Fibroblast of skin of right biceps (primary cell): ENCODE data around the gene KIZ.
"Not testable (repeated sequence)": the region's sequence is repeated elsewhere in the genome, so short reads cannot be mapped to it uniquely, and the experiment has no call there.

ENCODE experiments used
- DNase-seq: peaks from one replicate; pipeline ENCODE4 v3.0.0-alpha.2; 2013

Gene KIZ

DNA sequence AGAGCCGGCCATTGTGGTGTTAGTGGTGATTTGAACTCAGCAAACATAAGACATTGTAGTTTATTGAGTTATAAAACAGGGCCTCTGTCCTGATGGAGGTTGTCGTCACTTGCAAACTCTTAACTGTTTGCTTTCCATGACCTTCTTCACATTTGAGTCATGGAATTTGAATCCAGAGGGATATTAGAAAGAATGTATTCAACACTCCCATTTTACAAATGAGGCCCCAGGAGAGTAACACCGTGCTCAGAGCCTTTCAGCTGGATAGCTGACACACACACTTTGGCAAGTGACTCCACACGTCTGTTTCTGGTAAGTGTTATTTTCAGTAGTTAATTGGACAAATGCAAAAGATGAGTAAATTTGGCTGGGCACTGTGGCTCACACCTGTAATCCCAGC, 104.8 kb downstream of the KIZ start:
- DNase-seq: peak; percentile 30

DNA sequence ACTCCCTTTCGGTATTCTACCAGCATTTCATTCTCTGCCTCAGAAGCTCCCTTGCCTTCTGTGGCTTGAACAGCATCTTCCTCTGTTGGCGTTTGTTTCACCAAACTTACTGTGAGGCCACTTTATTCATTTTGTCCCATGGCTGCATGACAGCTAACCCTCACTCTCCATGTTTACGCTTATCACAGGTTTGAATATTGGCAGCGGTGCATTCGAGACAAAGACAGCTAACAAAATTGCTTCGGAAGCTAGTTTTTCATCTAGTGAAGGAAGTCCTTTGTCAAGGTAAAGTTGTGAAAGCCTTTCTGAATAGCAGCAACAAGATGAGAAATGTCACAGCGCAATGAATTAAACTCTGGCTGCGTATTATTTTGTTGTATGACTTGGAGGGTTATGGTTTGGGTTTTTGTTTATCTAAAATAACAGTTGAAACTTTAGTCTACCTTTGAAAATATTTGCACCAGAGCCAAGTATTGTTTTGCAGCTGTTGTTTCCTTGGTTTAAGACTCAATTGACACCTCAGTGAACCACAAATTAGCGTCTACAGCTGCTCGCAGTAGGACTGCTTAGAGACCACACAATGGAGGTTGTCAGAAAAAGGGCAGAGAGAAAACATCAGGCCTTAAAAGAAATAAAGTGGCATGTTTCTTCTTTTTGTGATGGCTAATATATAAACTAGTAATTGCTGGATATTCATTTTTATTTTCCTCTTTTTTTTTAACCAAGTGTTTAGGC, 106.8 kb downstream of the KIZ start:
- no peak for DNase-seq

DNA sequence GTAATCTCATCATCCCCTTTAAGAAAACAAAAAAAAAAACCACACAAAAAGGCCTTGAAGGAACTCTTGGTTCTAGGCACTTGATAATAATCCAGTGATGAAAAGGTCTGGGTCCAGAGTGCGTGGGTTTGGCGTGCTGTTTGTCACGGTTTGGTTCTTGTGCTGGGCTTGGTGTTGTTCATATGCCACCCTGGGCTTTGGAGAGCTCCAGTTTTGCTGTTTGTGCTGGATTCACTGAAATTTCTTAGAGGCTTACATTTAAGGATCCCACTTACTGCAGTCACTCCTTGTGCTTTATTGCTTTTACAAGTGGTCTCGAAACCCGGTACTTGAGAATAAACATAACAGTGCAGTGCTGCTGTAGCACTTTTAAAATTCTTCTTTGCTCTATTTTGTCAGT, 108.4 kb downstream of the KIZ start:
- DNase-seq: no peak

DNA sequence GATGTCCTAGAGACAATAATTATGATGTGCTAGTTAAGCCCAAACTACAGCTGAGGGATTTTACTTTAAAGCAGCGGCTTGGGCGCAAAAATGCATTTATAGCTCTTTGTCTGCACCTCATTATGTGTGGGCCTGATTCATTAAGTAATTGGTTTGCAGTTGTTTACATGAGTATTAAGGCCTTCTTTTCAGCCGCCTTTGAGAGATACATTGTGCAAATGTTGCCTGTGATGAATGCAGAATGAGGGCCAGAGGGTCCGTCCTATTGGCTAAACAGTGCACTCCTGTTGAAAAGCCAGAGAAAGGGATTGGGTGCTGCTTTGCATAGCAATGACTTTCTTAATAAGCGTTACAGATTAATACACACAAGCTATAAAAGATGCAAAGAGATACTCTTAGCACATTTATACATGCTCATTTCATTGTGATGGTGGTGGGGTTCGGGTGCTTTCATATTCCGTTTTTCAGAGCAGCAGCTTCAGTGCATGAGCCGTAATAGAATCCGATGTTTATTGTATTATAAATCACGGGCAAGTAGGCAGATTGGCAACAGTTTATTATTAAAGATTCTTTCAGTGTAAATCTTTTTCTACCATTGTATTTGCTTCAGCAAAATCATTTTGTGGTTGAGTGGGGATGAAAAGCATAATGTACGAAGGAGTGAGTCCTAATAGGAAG, 109.1 kb downstream of the KIZ start:
- no peak for DNase-seq

DNA sequence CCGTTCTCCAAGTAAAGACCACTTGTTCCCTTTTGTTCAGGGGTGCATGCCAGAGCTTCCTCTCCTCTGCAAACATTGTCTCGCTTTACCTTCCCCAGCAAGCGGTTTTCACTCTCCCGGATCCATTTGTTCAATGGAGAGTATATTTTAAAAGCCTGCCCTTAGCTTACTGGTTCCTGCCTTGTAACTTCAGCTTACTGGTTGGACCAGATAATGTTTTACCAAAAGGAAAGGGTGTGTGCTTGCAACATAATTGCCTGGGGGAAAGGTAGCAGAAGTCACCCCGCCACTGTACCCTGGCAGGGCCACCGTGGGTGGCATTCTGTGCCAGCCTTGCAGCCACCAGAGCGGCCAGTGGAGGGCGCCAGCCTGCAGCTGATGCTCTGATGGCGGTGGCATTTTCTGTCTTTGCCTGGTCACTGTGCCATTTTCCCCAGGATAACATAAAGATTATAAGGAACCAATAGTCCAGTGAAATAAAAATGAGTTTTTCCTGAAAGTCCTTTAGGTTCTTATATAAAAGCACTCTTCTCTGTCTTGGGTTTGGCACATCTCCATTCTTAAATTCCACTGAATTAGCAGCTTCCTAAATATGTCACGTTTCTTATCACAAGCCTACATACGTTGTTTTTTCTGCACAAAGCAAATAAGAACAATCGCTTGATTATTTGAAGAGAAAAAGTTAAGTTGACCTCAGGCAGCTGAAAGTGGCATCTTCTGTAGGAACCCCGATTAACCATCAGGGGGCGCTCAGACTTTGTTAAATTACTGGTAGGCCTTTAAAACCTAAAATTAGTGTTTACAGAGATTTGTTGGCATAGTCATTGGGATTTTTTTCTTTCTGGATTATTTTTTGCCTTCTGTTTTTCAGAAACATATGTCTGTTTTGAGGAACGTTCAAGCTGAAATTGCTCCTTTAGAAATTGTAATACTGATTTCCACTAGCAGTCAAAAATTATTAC, 109.9 kb downstream of the KIZ start:
- DNase-seq: peak; percentile 62

DNA sequence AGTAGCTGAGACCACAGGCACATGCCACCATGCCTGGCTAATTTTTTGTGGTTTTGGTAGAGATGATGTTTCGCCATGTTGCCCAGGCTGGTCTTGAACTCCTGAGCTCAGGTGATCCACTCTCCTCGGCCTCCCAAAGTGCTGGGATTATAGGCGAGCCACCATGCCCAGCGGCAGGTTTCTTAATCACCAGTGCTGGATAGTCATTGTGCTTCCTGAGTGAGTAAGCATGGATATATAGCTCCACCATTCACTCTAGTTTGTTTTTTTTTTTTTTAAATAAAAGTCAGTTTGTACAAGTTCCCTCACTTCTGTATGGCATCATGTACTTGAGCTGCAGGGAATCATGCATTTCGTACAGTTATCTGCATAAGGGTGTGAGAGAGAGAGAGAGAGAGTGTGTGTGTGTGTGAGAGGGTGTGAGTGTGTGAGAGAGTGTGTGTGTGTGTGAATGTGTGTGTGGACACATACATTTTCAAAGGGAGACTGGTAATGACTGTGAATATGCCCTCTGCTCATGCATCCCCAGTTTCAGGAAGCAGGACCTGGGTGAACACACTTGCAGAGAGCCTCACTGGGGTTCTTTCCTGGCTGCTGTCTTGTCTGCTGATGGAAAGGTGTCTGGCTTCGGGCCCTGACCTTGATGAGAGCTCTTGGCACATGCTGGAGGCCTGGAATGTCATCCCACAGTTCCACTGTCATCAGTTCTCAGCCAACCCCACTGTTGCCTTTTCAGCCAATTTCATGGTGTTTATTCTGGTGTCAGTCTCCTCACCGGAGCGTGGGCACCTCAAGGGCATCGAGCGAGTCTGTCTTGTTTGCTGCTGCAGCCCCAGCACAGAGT, 112.3 kb downstream of the KIZ start:
- no peak for DNase-seq

DNA sequence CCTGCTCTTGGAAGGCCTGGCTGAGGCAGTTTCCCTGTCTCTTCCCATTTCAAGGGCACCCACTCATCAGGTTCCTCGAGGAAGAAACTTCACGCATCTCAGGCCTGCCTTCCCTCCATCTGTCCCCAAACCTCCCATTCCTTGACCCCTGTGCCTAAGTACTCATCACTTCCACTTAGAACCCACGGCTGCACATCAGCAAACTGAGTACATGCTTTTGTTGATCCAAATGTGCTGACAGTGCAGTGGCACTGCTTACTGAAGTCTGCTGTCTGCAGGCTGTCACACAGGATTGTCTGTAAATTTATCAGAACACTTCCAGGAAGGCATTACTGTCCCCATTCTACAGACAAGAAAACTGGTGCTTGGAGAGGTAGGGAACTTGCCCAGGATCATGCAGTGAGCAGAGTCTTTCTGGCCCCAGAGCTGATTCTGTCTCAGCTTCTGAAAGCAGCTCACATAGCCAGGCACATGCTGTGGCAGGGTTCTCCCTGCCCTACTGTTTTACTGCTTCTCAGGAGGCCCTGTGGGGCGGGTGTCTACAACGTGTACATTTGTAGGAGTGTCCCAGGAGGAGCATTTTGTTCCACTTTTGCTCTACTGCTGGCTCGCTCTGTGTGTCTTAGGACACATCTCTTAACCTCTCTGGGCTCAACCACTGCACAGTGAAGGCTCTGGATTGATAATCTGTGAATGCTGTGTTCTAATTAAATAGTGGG, 113.1 kb downstream of the KIZ start:
- no peak for DNase-seq

DNA sequence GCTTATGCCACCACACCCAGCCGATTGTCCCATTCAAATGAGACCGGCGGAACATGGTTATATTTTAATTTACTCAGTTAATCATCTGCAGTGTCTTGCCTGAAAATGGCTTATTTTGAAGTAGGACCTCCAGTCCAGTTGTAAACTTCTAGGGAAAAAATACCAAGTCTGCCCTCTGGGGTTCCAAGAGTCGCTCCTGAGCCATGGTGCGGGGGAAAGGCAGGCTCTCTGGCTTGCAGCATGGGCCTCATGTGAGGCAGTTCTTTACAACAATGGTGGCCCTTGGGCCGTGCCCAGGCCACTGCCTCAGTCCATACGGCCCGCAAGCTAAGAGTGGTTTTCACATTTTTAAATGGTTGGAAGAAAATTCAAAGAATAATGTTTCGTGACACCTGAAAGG, 114.5 kb downstream of the KIZ start:
- DNase-seq: no peak

DNA sequence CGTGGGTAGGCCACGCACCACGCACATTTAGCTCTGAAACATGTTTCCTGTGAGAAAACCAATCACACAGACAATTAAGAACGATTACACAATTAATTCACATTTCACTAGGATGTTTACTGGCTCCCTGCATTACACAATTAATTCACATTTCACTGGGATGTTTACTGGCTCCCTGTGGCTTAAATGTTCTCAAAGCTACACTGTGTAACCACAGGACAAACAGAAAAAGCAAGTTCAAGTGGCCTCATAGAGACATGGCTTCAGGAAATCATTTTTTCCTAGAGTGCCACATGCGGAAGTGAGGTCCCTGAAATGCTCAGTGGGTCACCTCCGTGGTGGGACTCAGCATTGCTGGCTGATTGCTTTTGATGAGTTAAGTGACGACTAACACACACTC, 115.5 kb downstream of the KIZ start:
- DNase-seq: no peak

DNA sequence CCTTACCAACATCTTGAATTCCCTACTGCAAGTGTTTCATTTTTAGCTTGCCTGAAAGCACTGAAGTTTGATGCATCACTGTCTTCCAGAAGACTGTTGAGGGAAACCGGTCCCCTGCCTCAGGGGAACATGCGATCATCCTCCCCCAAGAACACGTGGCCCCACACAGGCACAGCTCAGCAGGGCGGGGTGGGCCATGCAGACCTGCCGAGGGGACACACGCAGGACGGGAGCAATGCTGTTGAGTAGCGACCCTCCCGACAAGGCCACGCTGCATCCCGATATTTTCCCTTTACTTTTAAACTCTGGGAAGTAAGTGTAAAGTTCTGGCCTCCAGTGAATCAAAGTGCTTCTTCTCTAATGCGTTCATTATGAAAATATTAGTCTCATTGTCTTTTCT, 117.9 kb downstream of the KIZ start:
- no peak for DNase-seq

DNA sequence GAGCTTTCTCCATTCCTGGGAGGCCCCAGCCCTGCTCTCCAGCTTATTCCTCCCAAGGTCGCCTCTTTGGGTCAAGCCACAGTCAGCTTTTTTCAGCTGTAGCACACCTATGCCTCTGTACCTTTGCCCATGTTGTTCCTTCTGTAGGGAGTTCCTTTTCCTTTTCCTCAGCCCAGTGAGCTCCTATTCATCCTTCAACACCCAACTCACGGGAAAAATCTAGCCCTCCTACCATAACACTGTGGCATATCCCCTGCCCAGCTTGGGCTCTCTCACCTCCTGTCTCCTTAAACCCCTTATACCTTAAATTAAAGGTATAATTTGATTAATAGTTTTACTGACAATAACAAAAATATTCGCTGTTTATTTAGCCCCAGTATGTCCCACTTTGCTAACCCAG, 118.9 kb downstream of the KIZ start:
- no peak for DNase-seq

DNA sequence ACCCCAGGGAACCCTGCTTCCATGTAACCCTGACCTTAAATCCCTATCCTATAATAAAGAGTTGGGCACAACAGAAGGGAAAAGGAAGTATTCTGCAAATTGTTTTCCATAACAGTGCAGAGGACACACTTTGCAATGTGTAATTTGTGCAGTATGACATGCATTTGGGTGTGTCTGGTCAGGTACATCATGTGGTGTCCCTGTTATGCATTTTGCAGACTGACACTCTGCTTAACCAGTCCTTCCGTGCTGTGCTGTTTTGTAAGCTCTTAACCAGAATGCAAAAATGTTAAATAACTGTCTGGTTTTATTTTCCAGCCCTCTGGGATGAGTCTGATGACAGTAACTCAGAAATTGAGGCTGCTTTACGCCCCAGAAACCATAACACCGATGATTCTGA, 120.3 kb downstream of the KIZ start:
- no peak for DNase-seq

DNA sequence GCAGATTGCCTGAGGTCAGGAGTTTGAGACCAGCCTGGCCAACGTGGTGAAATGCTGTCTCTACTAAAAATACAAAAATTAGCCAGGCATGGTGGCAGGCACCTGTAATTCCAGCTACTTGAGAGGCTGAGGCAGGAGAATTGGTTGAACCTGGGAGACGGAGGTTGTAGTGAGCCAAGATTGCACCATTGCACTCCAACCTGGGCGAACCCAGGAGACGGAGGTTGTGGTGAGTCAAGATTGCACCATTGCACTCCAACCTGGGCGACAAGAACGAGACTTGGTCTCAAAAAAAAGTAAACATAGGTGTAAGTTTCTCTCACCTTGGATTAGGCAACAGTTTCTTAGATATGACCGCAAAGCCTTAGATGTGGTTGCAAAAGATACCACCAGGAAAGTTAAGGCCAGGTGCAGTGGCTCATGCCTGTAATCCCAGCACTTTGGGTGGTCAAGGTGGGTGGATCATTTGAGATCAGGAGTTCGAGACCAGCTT, 121.8 kb downstream of the KIZ start:
- DNase-seq: not testable (repeated sequence)

DNA sequence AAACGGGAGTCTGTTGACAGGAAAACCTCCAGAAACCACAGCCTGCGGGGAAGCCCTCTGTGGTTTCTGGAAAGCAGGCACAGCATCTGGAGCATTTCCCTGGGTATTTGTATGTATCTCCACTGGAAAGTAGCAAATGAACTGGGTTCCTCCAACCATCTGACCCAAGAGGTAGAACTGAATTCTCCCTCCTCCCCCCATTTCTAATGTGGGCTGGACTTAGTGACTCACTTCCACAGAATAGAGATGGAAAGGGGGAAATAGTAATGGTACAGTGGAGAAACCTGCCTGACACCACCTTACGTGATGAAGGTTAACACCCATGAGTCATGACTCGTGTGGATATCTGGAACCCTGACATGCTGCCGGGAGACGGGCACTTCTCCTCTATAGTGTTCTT, 125.4 kb downstream of the KIZ start:
- DNase-seq: no peak

DNA sequence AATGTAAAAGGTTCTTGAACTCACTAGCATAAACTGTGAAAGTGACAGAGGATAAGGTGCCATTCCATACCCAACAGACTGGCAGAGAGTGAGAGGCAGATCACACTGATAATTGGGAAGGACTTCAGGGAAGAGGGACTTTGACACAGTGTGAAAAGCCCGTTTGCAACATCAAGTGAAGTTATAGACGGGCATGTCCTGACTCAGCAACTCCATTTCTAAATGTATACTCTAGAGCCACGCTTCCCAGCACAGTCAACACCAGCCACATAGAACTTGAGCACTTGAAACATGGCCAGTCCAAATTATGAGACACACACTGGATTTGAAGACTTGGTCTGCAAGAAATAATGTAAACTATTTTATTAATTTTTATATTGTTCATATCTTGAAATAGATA, 131.3 kb downstream of the KIZ start:
- DNase-seq: no peak

DNA sequence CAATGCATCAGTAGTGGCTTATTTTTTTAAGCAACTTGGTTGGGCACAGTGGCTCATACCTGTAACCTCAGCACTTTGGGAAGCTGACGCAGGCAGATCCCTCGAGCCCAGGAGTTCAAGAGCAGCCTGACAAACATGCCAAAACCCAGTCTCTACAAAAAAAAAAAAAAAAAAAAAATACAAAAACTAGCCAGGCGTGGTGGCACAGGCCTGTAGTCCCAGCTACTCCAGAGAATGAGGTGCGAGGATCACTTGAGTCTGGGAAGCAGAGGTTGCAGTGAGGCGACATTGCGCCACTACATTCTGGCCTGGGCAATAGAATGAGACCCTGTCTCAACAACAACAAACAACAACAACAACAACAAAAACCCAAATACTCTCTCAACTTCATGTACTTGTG, 132.5 kb downstream of the KIZ start:
- DNase-seq: no peak

DNA sequence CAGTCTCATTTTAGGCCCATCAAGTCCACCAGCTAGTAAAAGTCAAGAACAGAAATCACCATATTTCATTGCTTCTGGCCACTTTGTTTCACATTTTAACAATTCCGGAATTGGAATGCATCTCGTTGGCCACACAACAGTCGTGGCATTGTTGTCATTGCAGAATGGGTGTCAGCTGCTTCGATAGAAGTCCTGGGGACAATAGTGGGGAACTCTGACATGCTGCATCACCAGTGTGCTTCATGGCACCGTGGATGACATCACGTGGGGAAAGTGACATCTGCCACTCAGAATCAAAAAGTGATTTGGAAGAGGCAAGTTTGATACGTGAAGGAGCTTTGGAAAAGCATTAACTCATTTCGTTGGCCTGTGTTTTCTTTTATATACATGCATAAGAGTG, 133.5 kb downstream of the KIZ start:
- DNase-seq: no peak

DNA sequence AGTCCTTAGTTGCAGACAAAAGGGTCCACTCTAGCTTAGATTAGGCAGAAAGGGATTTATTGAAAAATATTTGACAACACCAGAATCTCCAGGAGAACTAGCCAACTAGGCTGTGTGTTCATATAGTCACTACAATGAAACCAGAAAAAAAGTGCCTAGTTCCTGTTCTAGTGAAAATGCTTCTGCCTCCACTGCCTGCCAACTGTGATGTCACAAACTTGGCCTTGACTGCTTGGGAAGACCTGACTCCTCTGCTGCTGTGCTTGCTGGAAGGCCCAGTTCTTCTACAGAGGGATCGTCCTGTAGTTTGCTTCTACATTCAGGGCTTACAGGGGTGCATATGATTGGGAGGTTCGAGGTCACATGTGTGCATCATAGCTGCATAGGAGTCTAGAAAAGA, 136.9 kb downstream of the KIZ start:
- DNase-seq: no peak

DNA sequence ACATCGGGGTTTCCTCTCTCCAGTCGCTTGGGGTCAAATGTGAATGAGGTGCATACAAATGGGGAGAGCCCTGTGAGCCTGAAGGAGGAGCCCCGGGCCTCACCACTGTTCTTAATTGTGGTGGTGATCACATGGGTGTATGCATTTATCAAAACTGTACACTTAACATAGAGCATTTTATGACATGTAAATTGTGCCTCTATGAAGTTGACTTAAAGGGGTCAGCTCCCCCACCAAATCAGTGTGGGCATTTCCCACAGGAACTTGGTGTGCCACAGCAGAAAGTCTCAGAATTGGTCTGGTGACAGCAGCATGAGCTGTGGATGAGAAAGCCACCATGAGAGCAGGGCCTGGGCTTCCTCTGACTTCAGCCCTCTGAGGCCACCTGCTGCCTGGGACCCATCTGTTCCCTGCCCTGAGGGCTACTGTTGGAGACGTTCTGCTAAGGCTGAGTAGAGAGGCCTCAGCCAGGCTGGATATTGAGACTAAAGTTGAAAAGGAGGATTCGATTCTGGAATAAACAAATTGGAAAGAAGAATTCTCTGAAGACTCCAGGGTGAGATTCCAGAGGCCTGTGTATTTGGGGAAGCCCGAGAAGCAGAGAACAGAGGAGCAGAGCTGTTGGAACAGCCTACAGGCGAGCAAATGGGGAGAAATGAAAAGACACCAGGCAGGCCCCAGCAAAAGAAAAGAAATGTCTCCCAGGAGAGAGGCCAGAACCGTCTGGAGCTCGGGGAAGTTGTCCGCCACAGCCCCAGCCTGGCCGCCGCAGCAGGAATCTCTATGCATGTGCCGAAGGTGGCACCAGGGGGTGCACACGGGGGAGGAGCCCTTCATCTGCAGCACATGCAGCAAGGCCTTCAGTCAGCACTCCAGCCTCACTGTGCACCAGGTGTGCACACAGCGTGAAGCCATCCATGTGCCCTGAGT, 139.6 kb downstream of the KIZ start:
- DNase-seq: no peak

DNA sequence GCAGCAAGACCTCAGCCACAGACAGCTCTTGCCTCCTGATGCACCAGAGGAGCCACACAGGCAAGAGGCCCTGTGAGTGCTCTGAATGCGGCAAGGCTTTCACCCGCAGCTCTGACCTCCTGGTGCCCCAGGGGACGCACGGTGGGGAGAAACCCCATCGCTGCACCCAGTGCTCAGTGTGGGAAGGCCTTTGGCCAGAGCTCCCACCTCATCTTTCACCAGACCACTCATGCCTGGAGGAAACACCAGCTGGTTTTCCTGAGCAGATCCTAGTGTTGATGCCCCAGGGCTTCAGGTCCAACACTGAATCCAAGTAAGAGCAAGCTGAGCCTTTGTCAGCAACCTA, 140.3 kb downstream of the KIZ start:
- no peak for DNase-seq

DNA sequence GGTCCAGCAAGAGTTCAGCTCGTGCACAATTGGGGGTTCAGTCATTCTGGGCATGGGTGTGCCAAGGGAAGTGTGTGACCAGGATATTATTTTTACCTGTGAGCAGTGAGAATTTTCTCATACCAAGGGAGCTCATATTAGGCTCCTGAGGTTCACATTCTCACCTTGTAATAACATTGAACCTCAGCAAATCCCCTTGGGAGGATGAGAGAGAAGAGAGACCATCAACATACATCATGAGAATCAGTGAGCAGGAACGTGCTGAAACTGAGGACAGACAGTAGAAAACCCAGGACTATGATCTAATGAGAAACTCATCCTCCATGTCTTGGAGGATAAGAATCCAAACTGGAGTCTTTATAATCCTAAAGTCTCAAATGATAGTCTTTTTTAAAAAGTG, 143.9 kb downstream of the KIZ start:
- no peak for DNase-seq
